Measurements from ENCODE around the gene ADARB1. TPM values are rescaled to one million over a fixed set of nuclear protein-coding genes. Genes with fewer than 3 reads are reported as not detected.

The ADARB1 gene
- total RNA-seq, 5 donors from 2014 or later (not counting 1 experiment from before 2014, with no cell fraction given) = 39.7 to 50.3 (median 44.5) TPM

GRCh38 chr21:45069085-45069484 lies 5.3 kb upstream of the ADARB1 start:
- Histone ChIP-seq H3K27me3 (replicated peaks in 1 of 2; ENCODE audit: control insufficient read depth in 2 of 2, extremely low read depth in 1 of 2, insufficient read depth in 2 of 2, low read length in 1 of 2) (peaks cover 0 to 3% of the 10 kb centered on the region in 2 experiments), H3K27ac (ENCODE audit: low read length) (no peak overlapping the region), H3K36me3 (ENCODE audit: control insufficient read depth in 2 of 2, extremely low read depth in 1 of 2, insufficient read depth in 1 of 2, low read length in 1 of 2) (no peaks in the 10 kb centered on the region), H3K4me3 (ENCODE audit: control insufficient read depth in 1 of 2, extremely low read depth in 1 of 2, low read length in 1 of 2) (no peak overlapping the region), H3K4me1 (ENCODE audit: control insufficient read depth in 1 of 2, extremely low read depth in 1 of 2, insufficient read depth in 2 of 2, low read length in 2 of 2) (peaks cover 0 to 8% of the 10 kb centered on the region in 2 experiments), H3K9me3 (no peaks in the 10 kb centered on the region)
- H3K27me3 Mint-ChIP-seq = no peaks in the 10 kb centered on the region
- 87% methylated on average over 8 of the region's 11 CpGs for WGBS (ENCODE audit: insufficient coverage)
- ChIA-PET POLR2A (no interaction called here), CTCF (interaction anchor here in 1 of 2 donors (0.6 kb wide), 1 partner anchor 176 kb away, joined by 7 read pairs; no protein-coding TSS in a partner anchor)
- no peak overlapping the region for H3K4me3 Mint-ChIP-seq
- no peaks in the 10 kb centered on the region for H3K9me3 Mint-ChIP-seq
- H3K27ac Mint-ChIP-seq = no peak overlapping the region
- no peak for DNase-seq
- no peak for ATAC-seq (replicated peaks in 1 of 4)
- no peaks in the 10 kb centered on the region for H3K36me3 Mint-ChIP-seq
- H3K4me1 Mint-ChIP-seq = peaks cover 4 to 7% (median 7%) of the 10 kb centered on the region in 3 donors

- H3K9me3 ChIP-seq = no peaks in the 10 kb centered on the region
- Mint-ChIP-seq H3K27me3 (no peaks in the 10 kb centered on the region), H3K9me3 (no peaks in the 10 kb centered on the region), H3K27ac (no peak overlapping the region), H3K4me1 (peaks cover 4 to 7% (median 7%) of the 10 kb centered on the region in 3 donors), H3K36me3 (no peaks in the 10 kb centered on the region), H3K4me3 (no peak overlapping the region)
- peaks cover 0 to 3% of the 10 kb centered on the region in 2 experiments for H3K27me3 ChIP-seq (replicated peaks in 1 of 2; ENCODE audit: control insufficient read depth in 2 of 2, extremely low read depth in 1 of 2, insufficient read depth in 2 of 2, low read length in 1 of 2)
- POLR2A ChIA-PET = no interaction called here
- 88% methylated on average over 5 of the region's 5 CpGs for WGBS (ENCODE audit: insufficient coverage)
- CTCF ChIA-PET = no interaction called here
- no peak overlapping the region for H3K27ac ChIP-seq (ENCODE audit: low read length)
- DNase-seq (no peak), ATAC-seq (replicated peaks in 1 of 4) (no peak)
- H3K36me3 ChIP-seq (ENCODE audit: control insufficient read depth in 2 of 2, extremely low read depth in 1 of 2, insufficient read depth in 1 of 2, low read length in 1 of 2) = no peaks in the 10 kb centered on the region
- H3K4me3 ChIP-seq (ENCODE audit: control insufficient read depth in 1 of 2, extremely low read depth in 1 of 2, low read length in 1 of 2) = no peak overlapping the region
- peaks cover 0 to 8% of the 10 kb centered on the region in 2 experiments for H3K4me1 ChIP-seq (ENCODE audit: control insufficient read depth in 1 of 2, extremely low read depth in 1 of 2, insufficient read depth in 2 of 2, low read length in 2 of 2)
These were observed 4.7 kb upstream of the ADARB1 start for GRCh38 chr21:45069711-45070110.

GRCh38 chr21:45071078-45071873 lies 3.1 kb upstream of the ADARB1 start:
- WGBS (ENCODE audit: insufficient coverage) = 87% methylated on average over 14 of the region's 24 CpGs
- H3K27ac Mint-ChIP-seq = no peak overlapping the region

GRCh38 chr21:45071874-45072737 lies 2.3 kb upstream of the ADARB1 start:
- Histone ChIP-seq H3K9me3 (no peaks in the 10 kb centered on the region), H3K4me1 (ENCODE audit: control insufficient read depth in 1 of 2, extremely low read depth in 1 of 2, insufficient read depth in 2 of 2, low read length in 2 of 2) (peaks cover 13 to 21% of the 10 kb centered on the region in 2 experiments), H3K27ac (ENCODE audit: low read length) (no peak overlapping the region), H3K36me3 (ENCODE audit: control insufficient read depth in 2 of 2, extremely low read depth in 1 of 2, insufficient read depth in 1 of 2, low read length in 1 of 2) (no peaks in the 10 kb centered on the region), H3K27me3 (replicated peaks in 1 of 2; ENCODE audit: control insufficient read depth in 2 of 2, extremely low read depth in 1 of 2, insufficient read depth in 2 of 2, low read length in 1 of 2) (peaks cover 0 to 3% of the 10 kb centered on the region in 2 experiments), H3K4me3 (ENCODE audit: control insufficient read depth in 1 of 2, extremely low read depth in 1 of 2, low read length in 1 of 2) (no peak overlapping the region)
- no peak overlapping the region for H3K27ac Mint-ChIP-seq
- ATAC-seq (replicated peaks in 1 of 4) (no peak), DNase-seq (no peak)
- peaks cover 22 to 25% (median 24%) of the 10 kb centered on the region in 3 donors for H3K4me1 Mint-ChIP-seq
- H3K4me3 Mint-ChIP-seq = peak overlapping the region in 2 of 3 donors; percentile 21 to 97
- no peaks in the 10 kb centered on the region for H3K36me3 Mint-ChIP-seq
- H3K9me3 Mint-ChIP-seq = no peaks in the 10 kb centered on the region
- ChIA-PET POLR2A (interaction anchor here in 1 of 2 donors (0.5 kb wide), 1 partner anchor 130 kb away, joined by 4 read pairs; no protein-coding TSS in a partner anchor), CTCF (interaction anchor here in 1 of 2 donors (1.4 kb wide), 1 partner anchor 66 kb away, joined by 3 read pairs; no protein-coding TSS in a partner anchor)
- WGBS (ENCODE audit: insufficient coverage) = 95% methylated on average over 29 of the region's 32 CpGs
- H3K27me3 Mint-ChIP-seq = no peaks in the 10 kb centered on the region

More at GRCh38 chr21:45071078-45071873, 3.1 kb upstream of the ADARB1 start:
- H3K36me3 ChIP-seq (ENCODE audit: control insufficient read depth in 2 of 2, extremely low read depth in 1 of 2, insufficient read depth in 1 of 2, low read length in 1 of 2) = no peaks in the 10 kb centered on the region
- no peak overlapping the region for H3K4me3 ChIP-seq (ENCODE audit: control insufficient read depth in 1 of 2, extremely low read depth in 1 of 2, low read length in 1 of 2)
- no peaks in the 10 kb centered on the region for H3K36me3 Mint-ChIP-seq
- H3K27me3 Mint-ChIP-seq = no peaks in the 10 kb centered on the region
- POLR2A ChIA-PET = no interaction called here
- no peak for ATAC-seq (replicated peaks in 1 of 4)
- H3K9me3 Mint-ChIP-seq = no peaks in the 10 kb centered on the region
- H3K4me1 Mint-ChIP-seq = peaks cover 13 to 16% (median 16%) of the 10 kb centered on the region in 3 donors
- H3K4me1 ChIP-seq (ENCODE audit: control insufficient read depth in 1 of 2, extremely low read depth in 1 of 2, insufficient read depth in 2 of 2, low read length in 2 of 2) = peaks cover 7 to 18% of the 10 kb centered on the region in 2 experiments
- CTCF ChIA-PET = no interaction called here
- no peak overlapping the region for H3K27ac ChIP-seq (ENCODE audit: low read length)
- H3K27me3 ChIP-seq (replicated peaks in 1 of 2; ENCODE audit: control insufficient read depth in 2 of 2, extremely low read depth in 1 of 2, insufficient read depth in 2 of 2, low read length in 1 of 2) = peaks cover 0 to 3% of the 10 kb centered on the region in 2 experiments
- H3K4me3 Mint-ChIP-seq = peak overlapping the region in 2 of 3 donors; percentile 17 to 34
- no peaks in the 10 kb centered on the region for H3K9me3 ChIP-seq
- DNase-seq = no peak

- Histone ChIP-seq H3K4me1 (ENCODE audit: control insufficient read depth in 1 of 2, extremely low read depth in 1 of 2, insufficient read depth in 2 of 2, low read length in 2 of 2) (peaks cover 17 to 27% of the 10 kb centered on the region in 2 experiments), H3K4me3 (ENCODE audit: control insufficient read depth in 1 of 2, extremely low read depth in 1 of 2, low read length in 1 of 2) (no peak overlapping the region), H3K36me3 (ENCODE audit: control insufficient read depth in 2 of 2, extremely low read depth in 1 of 2, insufficient read depth in 1 of 2, low read length in 1 of 2) (no peaks in the 10 kb centered on the region), H3K27ac (ENCODE audit: low read length) (no peak overlapping the region), H3K27me3 (replicated peaks in 1 of 2; ENCODE audit: control insufficient read depth in 2 of 2, extremely low read depth in 1 of 2, insufficient read depth in 2 of 2, low read length in 1 of 2) (peaks cover 0 to 3% of the 10 kb centered on the region in 2 experiments), H3K9me3 (no peaks in the 10 kb centered on the region)
- Mint-ChIP-seq H3K27ac (no peak overlapping the region), H3K4me3 (peak overlapping the region; percentile 47 to 97 (median 90)), H3K9me3 (no peaks in the 10 kb centered on the region), H3K27me3 (no peaks in the 10 kb centered on the region), H3K36me3 (no peaks in the 10 kb centered on the region), H3K4me1 (peaks cover 27 to 32% (median 31%) of the 10 kb centered on the region in 3 donors)
- WGBS (ENCODE audit: insufficient coverage) = 99% methylated on average over 19 of the region's 29 CpGs
- DNase-seq (no peak), ATAC-seq (replicated peaks in 1 of 4) (no peak)
- ChIA-PET CTCF (interaction anchor here in 1 of 2 donors (1.4 kb wide), 1 partner anchor 65 kb away, joined by 3 read pairs; no protein-coding TSS in a partner anchor), POLR2A (interaction anchor here in 1 of 2 donors (0.5 kb wide), 1 partner anchor 130 kb away, joined by 4 read pairs; no protein-coding TSS in a partner anchor)
These were observed 1.6 kb upstream of the ADARB1 start for GRCh38 chr21:45072738-45073300.

All from T-cell (primary cell).